ENCODE measurements around the gene MEI4. TPM values are rescaled to one million over a fixed set of nuclear protein-coding genes. Genes with fewer than 3 reads are reported as not detected.

Gene MEI4
- total and polyA plus RNA-seq, 2 of the 8 experiments (the other 6 are each of a cell fraction or from before 2014, with no cell fraction given) = 0.05 to 0.24 TPM

GRCh38 chr6:77674211-77674610 lies 21.4 kb downstream of the MEI4 start:
- ChIA-PET CTCF (ENCODE audit: partially characterized antibody) (no interaction called here), POLR2A (ENCODE audit: partially characterized antibody) (no interaction called here)
- no peak overlapping the region for H2BK15ac ChIP-seq (ENCODE audit: low read length)
- H3K18ac ChIP-seq (ENCODE audit: extremely low read depth, low read length) = no peak overlapping the region
- no peak overlapping the region for H4K8ac ChIP-seq (ENCODE audit: extremely low read depth, insufficient read depth, low read length)
- no peaks in the 10 kb centered on the region for H3K4me1 ChIP-seq (replicated peaks in 1 of 4; ENCODE audit: control insufficient read depth in 3 of 4, insufficient read depth in 4 of 4, low read length in 3 of 4)
- no peak overlapping the region for H3K4ac ChIP-seq (replicated peaks; ENCODE audit: insufficient read length, low read depth, low read length)
- no peak overlapping the region for H3K9ac ChIP-seq (replicated peaks in 1 of 4; ENCODE audit: extremely low read depth in 1 of 4, low read depth in 3 of 4, low read length in 3 of 4)
- H3K27ac ChIP-seq (ENCODE audit: low read depth, low read length) = no peak overlapping the region
- no peak overlapping the region for H3K4me2 ChIP-seq (ENCODE audit: insufficient read depth in 1 of 2, low read depth in 2 of 2, low read length in 2 of 2)
- no peak overlapping the region for H2AFZ ChIP-seq (ENCODE audit: low read length)
- H3K56ac ChIP-seq (replicated peaks; ENCODE audit: insufficient read length, low read depth, low read length) = no peak overlapping the region
- no peak overlapping the region for H2BK5ac ChIP-seq (ENCODE audit: low read depth, low read length)
- no peaks in the 10 kb centered on the region for H3K9me3 ChIP-seq (ENCODE audit: insufficient read depth in 2 of 2, low read depth in 1 of 2, low read length in 1 of 2)
- H2BK12ac ChIP-seq (ENCODE audit: low read depth, low read length) = no peak overlapping the region
- TF ChIP-seq POLR2AphosphoS5 (IDR thresholded peaks at IDR 0.05; ENCODE audit: low read depth, low read length) = no peak
- no peak overlapping the region for H4K5ac ChIP-seq (ENCODE audit: insufficient read length, low read depth, low read length)
- FAIRE-seq = no peak
- no peak overlapping the region for H3K4me3 ChIP-seq (ENCODE audit: extremely low read depth in 1 of 4, insufficient read depth in 2 of 4, low read depth in 3 of 4, low read length in 4 of 4)
- WGBS, 2 experiments (ENCODE audit: extremely low coverage in 1 of 2, insufficient coverage in 1 of 2, insufficient read length in 1 of 2, insufficient replicate concordance in 2 of 2, low coverage in 1 of 2, low lambda C conversion rate in 2 of 2, missing lambda C conversion rate in 1 of 2) = 95% methylated on average over 2 of the region's 2 CpGs; no CpG with 5 or more reads in 1 of the 2 experiments
- H3K14ac ChIP-seq (ENCODE audit: insufficient read length) = no peak overlapping the region
- H4K91ac ChIP-seq (replicated peaks; ENCODE audit: insufficient read length, low read length) = no peak overlapping the region
- no peak for DNase-seq (ENCODE audit: low read depth in 1 of 2, low spot score in 2 of 2)
- H3K36me3 ChIP-seq (ENCODE audit: control insufficient read depth in 2 of 4, insufficient read depth in 4 of 4, low read length in 3 of 4) = no peaks in the 10 kb centered on the region
- no peaks in the 10 kb centered on the region for H4K20me1 ChIP-seq (replicated peaks in 1 of 2; ENCODE audit: control insufficient read depth in 1 of 2, insufficient read depth in 2 of 2, low read length in 2 of 2)
- H2AK5ac ChIP-seq (ENCODE audit: low read depth, low read length) = no peak overlapping the region
- H2BK120ac ChIP-seq (replicated peaks; ENCODE audit: low read depth, low read length) = no peak overlapping the region
- no peak overlapping the region for H2BK20ac ChIP-seq (ENCODE audit: low read length)
- H3K79me2 ChIP-seq (ENCODE audit: control insufficient read depth in 1 of 2, insufficient read depth in 2 of 2, low read length in 2 of 2) = no peaks in the 10 kb centered on the region
- no peak overlapping the region for H3K23ac ChIP-seq (ENCODE audit: insufficient read length)
- H3K23me2 ChIP-seq (ENCODE audit: low read depth, low read length) = no peaks in the 10 kb centered on the region
- no peaks in the 10 kb centered on the region for H3K27me3 ChIP-seq (replicated peaks in 1 of 4; ENCODE audit: control insufficient read depth in 3 of 4, extremely low read depth in 1 of 4, insufficient read depth in 3 of 4, low read length in 3 of 4)
- no peaks in the 10 kb centered on the region for H3K79me1 ChIP-seq (ENCODE audit: low read depth, low read length)

Measured in H1 (cell line).